GM04503 (cell line): ENCODE results near the gene CCDC3.
"Not testable (repeated sequence)": the region's sequence is repeated elsewhere in the genome, so short reads cannot be mapped to it uniquely, and the experiment has no call there.

ENCODE experiments used
- DNase-seq: peaks from one replicate; pipeline ENCODE4 v3.0.0-alpha.2; 2012; ENCODE audit warnings: low read depth

The CCDC3 gene

GRCh38 chr10:13001041-13001886 is at the start of gene CCDC3:
TSS of gene CCDC3 (minus strand) at chr10:13001713. CDS start at chr10:13001570, 143 bp downstream.
- DNase-seq: no peak

GRCh38 chr10:13051126-13051694 is 49.7 kb upstream of the CCDC3 start:
- no peak for DNase-seq

- DNase-seq: no peak
These were observed 48.4 kb upstream of the CCDC3 start for GRCh38 chr10:13049774-13050420.

- DNase-seq: no peak
These were observed 47.2 kb upstream of the CCDC3 start for GRCh38 chr10:13048762-13049161.

- no peak for DNase-seq
These were observed 46.2 kb upstream of the CCDC3 start for GRCh38 chr10:13047529-13048206.

GRCh38 chr10:13046851-13047528 is 45.5 kb upstream of the CCDC3 start:
- no peak for DNase-seq

GRCh38 chr10:13043520-13043919 is 42.0 kb upstream of the CCDC3 start:
- no peak for DNase-seq

GRCh38 chr10:13039761-13040160 is 38.2 kb upstream of the CCDC3 start:
- DNase-seq: no peak

- no peak for DNase-seq
These were observed 36.9 kb upstream of the CCDC3 start for GRCh38 chr10:13038391-13038790.

- DNase-seq: no peak
These were observed 36.3 kb upstream of the CCDC3 start for GRCh38 chr10:13037832-13038231.

- no peak for DNase-seq
These were observed 35.3 kb upstream of the CCDC3 start for GRCh38 chr10:13036841-13037240.

- DNase-seq: not testable (repeated sequence)
These were observed 34.2 kb upstream of the CCDC3 start for GRCh38 chr10:13035731-13036130.

- DNase-seq: no peak
These were observed 25.4 kb upstream of the CCDC3 start for GRCh38 chr10:13026873-13027272.

- no peak for DNase-seq
These were observed 22.2 kb upstream of the CCDC3 start for GRCh38 chr10:13023754-13024153.

- no peak for DNase-seq
These were observed 17.8 kb upstream of the CCDC3 start for GRCh38 chr10:13019280-13019679.

GRCh38 chr10:13018171-13018570 is 16.7 kb upstream of the CCDC3 start:
- DNase-seq: no peak

- DNase-seq: no peak
These were observed 15.4 kb upstream of the CCDC3 start for GRCh38 chr10:13016886-13017285.

- DNase-seq: no peak
These were observed 14.9 kb upstream of the CCDC3 start for GRCh38 chr10:13016426-13016825.

GRCh38 chr10:13006037-13006436 is 4.5 kb upstream of the CCDC3 start:
- DNase-seq: no peak

- DNase-seq: no peak
These were observed 2.2 kb upstream of the CCDC3 start for GRCh38 chr10:13003759-13004158.

- no peak for DNase-seq
These were observed 1.5 kb upstream of the CCDC3 start for GRCh38 chr10:13003004-13003403.

GRCh38 chr10:13001887-13002212 is 337 bp upstream of the CCDC3 start:
- DNase-seq: no peak
